ENCODE data around the gene FSIP1.

The FSIP1 gene

DNA sequence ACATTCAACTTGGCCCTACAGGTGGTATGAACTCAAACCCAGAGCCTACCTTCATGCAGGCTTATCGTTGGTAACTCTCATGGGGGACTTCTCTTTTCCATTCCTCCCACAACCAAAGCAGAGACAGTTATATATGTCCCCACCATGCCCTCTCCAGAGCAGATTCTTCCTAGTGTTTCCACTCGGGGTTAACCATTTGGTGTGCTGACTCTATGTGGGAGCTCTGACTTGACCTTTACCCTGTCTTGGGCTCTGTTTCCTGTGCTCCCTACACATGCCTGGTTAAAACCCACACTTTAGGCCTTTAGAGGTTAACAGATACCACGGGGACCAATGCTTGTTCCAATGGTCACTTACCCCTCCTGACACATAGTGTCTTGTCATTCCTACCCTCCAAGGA lies 80.7 kb downstream of the FSIP1 start:
- DNase-seq (ENCODE audit: extremely low read depth, insufficient read length), result no peak
- Histone ChIP-seq H3K4me3 (replicated peaks; ENCODE audit: low read depth, low read length) (no peak overlapping the region), H3K36me3 (ENCODE audit: control insufficient read depth, insufficient read depth, low read length) (no peaks in the 10 kb centered on the region), H3K27me3 (replicated peaks; ENCODE audit: control insufficient read depth, insufficient read depth, low read length) (no peaks in the 10 kb centered on the region)
- TF ChIP-seq, protein P1, sequence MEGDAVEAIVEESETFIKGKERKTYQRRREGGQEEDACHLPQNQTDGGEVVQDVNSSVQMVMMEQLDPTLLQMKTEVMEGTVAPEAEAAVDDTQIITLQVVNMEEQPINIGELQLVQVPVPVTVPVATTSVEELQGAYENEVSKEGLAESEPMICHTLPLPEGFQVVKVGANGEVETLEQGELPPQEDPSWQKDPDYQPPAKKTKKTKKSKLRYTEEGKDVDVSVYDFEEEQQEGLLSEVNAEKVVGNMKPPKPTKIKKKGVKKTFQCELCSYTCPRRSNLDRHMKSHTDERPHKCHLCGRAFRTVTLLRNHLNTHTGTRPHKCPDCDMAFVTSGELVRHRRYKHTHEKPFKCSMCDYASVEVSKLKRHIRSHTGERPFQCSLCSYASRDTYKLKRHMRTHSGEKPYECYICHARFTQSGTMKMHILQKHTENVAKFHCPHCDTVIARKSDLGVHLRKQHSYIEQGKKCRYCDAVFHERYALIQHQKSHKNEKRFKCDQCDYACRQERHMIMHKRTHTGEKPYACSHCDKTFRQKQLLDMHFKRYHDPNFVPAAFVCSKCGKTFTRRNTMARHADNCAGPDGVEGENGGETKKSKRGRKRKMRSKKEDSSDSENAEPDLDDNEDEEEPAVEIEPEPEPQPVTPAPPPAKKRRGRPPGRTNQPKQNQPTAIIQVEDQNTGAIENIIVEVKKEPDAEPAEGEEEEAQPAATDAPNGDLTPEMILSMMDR (IDR thresholded peaks at IDR 0.05; ENCODE audit: insufficient read depth, low read length, poor library complexity, severe bottlenecking), result no peak

GRCh38 chr15:39700375-39700700 lies 82.3 kb downstream of the FSIP1 start:
- H3K27me3 ChIP-seq (replicated peaks; ENCODE audit: control insufficient read depth, insufficient read depth, low read length), result no peaks in the 10 kb centered on the region
- H3K36me3 ChIP-seq (ENCODE audit: control insufficient read depth, insufficient read depth, low read length), result no peaks in the 10 kb centered on the region
- no peak for DNase-seq (ENCODE audit: extremely low read depth, insufficient read length)
- no peak overlapping the region for H3K4me3 ChIP-seq (replicated peaks; ENCODE audit: low read depth, low read length)
- TF ChIP-seq, protein P1 (IDR thresholded peaks at IDR 0.05; ENCODE audit: insufficient read depth, low read length, poor library complexity, severe bottlenecking), result no peak

- TF ChIP-seq, protein P1 (IDR thresholded peaks at IDR 0.05; ENCODE audit: insufficient read depth, low read length, poor library complexity, severe bottlenecking), result no peak
- Histone ChIP-seq H3K27me3 (replicated peaks; ENCODE audit: control insufficient read depth, insufficient read depth, low read length) (no peaks in the 10 kb centered on the region), H3K36me3 (ENCODE audit: control insufficient read depth, insufficient read depth, low read length) (no peaks in the 10 kb centered on the region), H3K4me3 (replicated peaks; ENCODE audit: low read depth, low read length) (no peak overlapping the region)
- no peak for DNase-seq (ENCODE audit: extremely low read depth, insufficient read length)
These were observed 82.9 kb downstream of the FSIP1 start for GRCh38 chr15:39699516-39700374.

DNA sequence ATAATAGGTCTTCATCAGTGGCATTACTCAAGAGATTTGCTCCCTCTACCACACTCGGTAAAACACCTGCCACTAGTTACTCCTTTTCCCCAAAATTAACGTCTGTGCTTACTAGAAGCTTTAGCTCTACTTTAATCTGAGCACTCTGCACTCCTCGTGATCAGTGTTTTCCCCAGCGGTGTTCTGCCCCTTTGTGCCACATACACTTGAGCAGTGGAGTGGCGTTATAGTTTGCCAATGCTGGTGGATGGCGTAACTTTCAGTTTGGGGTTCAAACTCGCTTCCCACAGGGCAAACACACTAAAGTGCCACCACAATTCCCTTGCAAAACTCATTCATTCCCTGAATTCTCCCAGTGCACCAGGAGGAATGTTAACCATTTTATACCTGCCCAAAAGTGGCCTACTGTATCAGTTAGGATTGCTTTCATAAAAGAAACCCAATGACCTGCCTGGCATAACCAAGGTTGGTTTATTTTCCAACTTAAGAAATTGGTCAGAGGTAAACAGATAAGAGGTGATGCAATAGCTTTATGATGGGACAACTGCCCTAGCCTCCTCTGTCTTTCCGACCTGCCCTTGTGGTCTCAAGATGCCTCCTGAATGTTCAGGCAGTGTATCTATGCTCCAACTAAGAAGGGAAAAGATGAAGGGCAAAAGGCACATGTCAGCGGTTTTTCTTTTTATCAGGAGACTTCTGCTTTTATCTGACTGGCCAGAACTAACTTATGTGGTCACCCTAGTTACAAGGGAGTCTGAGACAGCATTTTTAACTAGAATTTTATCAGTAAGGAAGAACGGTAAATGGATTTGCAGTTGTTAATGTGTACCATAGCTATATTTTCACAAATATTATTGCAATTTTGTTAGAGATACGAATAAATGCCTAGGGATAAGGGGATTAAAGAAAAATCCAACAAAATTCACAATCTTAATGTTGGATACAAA lies 83.9 kb downstream of the FSIP1 start:
- Histone ChIP-seq H3K27me3 (replicated peaks; ENCODE audit: control insufficient read depth, insufficient read depth, low read length) (no peaks in the 10 kb centered on the region), H3K4me3 (replicated peaks; ENCODE audit: low read depth, low read length) (no peak overlapping the region), H3K36me3 (ENCODE audit: control insufficient read depth, insufficient read depth, low read length) (no peaks in the 10 kb centered on the region)
- no peak for DNase-seq (ENCODE audit: extremely low read depth, insufficient read length)
- TF ChIP-seq, protein P1 (IDR thresholded peaks at IDR 0.05; ENCODE audit: insufficient read depth, low read length, poor library complexity, severe bottlenecking), result no peak

GRCh38 chr15:39697509-39697908 lies 85.1 kb downstream of the FSIP1 start:
- TF ChIP-seq, protein P1 (IDR thresholded peaks at IDR 0.05; ENCODE audit: insufficient read depth, low read length, poor library complexity, severe bottlenecking), result no peak
- Histone ChIP-seq H3K36me3 (ENCODE audit: control insufficient read depth, insufficient read depth, low read length) (no peaks in the 10 kb centered on the region), H3K27me3 (replicated peaks; ENCODE audit: control insufficient read depth, insufficient read depth, low read length) (no peaks in the 10 kb centered on the region), H3K4me3 (replicated peaks; ENCODE audit: low read depth, low read length) (no peak overlapping the region)
- no peak for DNase-seq (ENCODE audit: extremely low read depth, insufficient read length)

Measured in GM06990 (cell line).